Natural killer cell (primary cell): ENCODE results near the gene RAB31. TPM values are rescaled to one million over a fixed set of nuclear protein-coding genes. Genes with fewer than 3 reads are reported as not detected.

Experiments
- ATAC-seq, 3 donors: fragments of 150-1000 bp in 2 of 3; fragments of 200-7000 bp in 1 of 3; cut with Tn5 transposase; 1 replicate in 1 of 3; 2 replicates in 2 of 3; pipeline ENCODE4 v1.10.0; 2021; ENCODE audit warnings: mild to moderate bottlenecking in 2 of 3, moderate library complexity in 2 of 3
- DNase-seq, 2 donors: peaks; one replicate each; pipeline versions ENCODE4 v3.0.0 to v3.0.0-alpha.2; 2013 to 2021; ENCODE audit warnings: mixed read lengths in 1 of 2
- H3K27ac ChIP-seq: one replicate; pipeline ENCODE4 v1.5.1; 2013; ENCODE audit warnings: mild to moderate bottlenecking, low read length
- H3K27me3 ChIP-seq: one replicate; pipeline ENCODE4 v1.6.1; 2013; ENCODE audit warnings: low read length; ENCODE audit not compliant: control insufficient read depth, insufficient read depth
- H3K36me3 ChIP-seq: one replicate; pipeline ENCODE4 v1.6.1; 2013; ENCODE audit warnings: low read length; ENCODE audit not compliant: control insufficient read depth, insufficient read depth
- H3K4me1 ChIP-seq: one replicate; pipeline ENCODE4 v1.6.1; 2013; ENCODE audit warnings: low read length; ENCODE audit not compliant: control insufficient read depth, insufficient read depth
- H3K4me3 ChIP-seq: one replicate; pipeline ENCODE4 v1.5.1; 2013; ENCODE audit warnings: low read length
- H3K9me3 ChIP-seq: one replicate; pipeline ENCODE4 v1.6.1; 2013; ENCODE audit warnings: low read length; ENCODE audit not compliant: control insufficient read depth, insufficient read depth
- H3K27ac Mint-ChIP-seq, 2 donors: one replicate each; pipeline ENCODE4 v1.8.0; 2022; ENCODE audit warnings: mild to moderate bottlenecking in 2 of 2, mixed read lengths in 2 of 2, moderate library complexity in 1 of 2
- H3K27me3 Mint-ChIP-seq, 2 donors: one replicate each; pipeline ENCODE4 v1.8.0; 2022; ENCODE audit warnings: low read depth in 2 of 2, mixed read lengths in 2 of 2
- H3K36me3 Mint-ChIP-seq: one replicate; pipeline ENCODE4 v1.8.0; 2022; ENCODE audit warnings: mixed read lengths
- H3K4me1 Mint-ChIP-seq, 2 donors: one replicate each; pipeline ENCODE4 v1.8.0; 2022; ENCODE audit warnings: mixed read lengths in 2 of 2
- H3K4me3 Mint-ChIP-seq: one replicate; pipeline ENCODE4 v1.8.0; 2022; ENCODE audit warnings: mild to moderate bottlenecking, moderate library complexity, mixed read lengths
- H3K9me3 Mint-ChIP-seq, 2 donors: one replicate each; pipeline ENCODE4 v1.8.0; 2022; ENCODE audit warnings: mixed read lengths in 2 of 2
- WGBS: methylation state at CpG from one replicate; pipeline ENCODE4 v1.1.7; 2013; ENCODE audit warnings: missing lambda C conversion rate; ENCODE audit not compliant: insufficient coverage; 5-methylcytosine and 5-hydroxymethylcytosine counted together
- intact Hi-C: fragments of 100-400 bp; cut with micrococcal nuclease; formaldehyde crosslinking; loops from one replicate; pipeline ENCODE4 v1.14.2; 2022
- total RNA-seq, 4 donors: library from RNA; stranded (reverse); fragments of 120-200 nt in 1 of 4; gene quantifications; one replicate each; pipeline versions ENCODE4 v1.2.3 to v1.2.4, GENCODE V29; 2013 to 2022
- TF ChIP-seq, protein P1 (sequence below): fragments of 200-600 bp; IDR thresholded peaks from one replicate; pipeline ENCODE4 v1.8.0; 2022; ENCODE audit warnings: antibody characterized with exemption

RAB31 gene
- total RNA-seq, 3 donors from 2014 or later (not counting 1 experiment from before 2014, with no cell fraction given): 5.3 to 26.1 (median 9.9) TPM

DNA sequence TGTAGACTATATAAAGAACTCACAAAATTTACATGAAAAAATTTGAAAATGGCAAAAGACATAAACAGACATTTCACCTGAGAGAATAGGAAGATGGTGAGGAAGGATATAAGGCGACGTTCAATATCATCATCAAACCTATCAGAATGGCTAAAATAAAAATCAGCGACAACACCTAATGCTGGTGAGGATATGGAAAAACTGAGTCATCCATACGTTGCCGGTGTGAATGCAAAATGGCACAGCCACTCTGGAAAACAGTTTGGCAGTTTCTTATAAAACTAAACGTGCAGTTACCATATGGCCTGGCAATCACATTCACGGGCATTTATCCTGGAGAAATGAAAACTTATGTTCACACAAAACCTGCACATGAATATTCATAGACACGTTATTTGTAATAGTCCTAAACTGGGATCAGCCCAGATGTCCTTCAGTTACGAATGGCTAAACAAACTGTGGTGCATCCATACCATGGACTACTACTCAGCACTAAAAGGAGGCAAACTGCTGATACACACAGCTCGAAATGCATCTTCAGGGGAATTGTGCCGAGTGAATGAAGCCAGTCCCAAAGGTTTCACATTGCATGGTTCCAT, 114.6 kb downstream of the RAB31 start:
- no peaks in the 10 kb centered on the region for H3K36me3 Mint-ChIP-seq
- intact Hi-C loops: no loop called here
- ATAC-seq (no peak), DNase-seq (no peak)
- H3K27me3 Mint-ChIP-seq: peaks cover 0 to 4% of the 10 kb centered on the region in 2 donors
- Histone ChIP-seq H3K27me3 (no peaks in the 10 kb centered on the region), H3K9me3 (no peaks in the 10 kb centered on the region), H3K4me1 (peaks cover 5% of the 10 kb centered on the region), H3K27ac (no peak overlapping the region), H3K4me3 (no peak overlapping the region), H3K36me3 (no peaks in the 10 kb centered on the region)
- H3K27ac Mint-ChIP-seq: no peak overlapping the region
- H3K4me3 Mint-ChIP-seq: no peak overlapping the region
- 88% methylated on average over 10 of the region's 11 CpGs for WGBS
- peaks cover 2% of the 10 kb centered on the region in 2 donors for H3K9me3 Mint-ChIP-seq
- TF ChIP-seq, protein P1, sequence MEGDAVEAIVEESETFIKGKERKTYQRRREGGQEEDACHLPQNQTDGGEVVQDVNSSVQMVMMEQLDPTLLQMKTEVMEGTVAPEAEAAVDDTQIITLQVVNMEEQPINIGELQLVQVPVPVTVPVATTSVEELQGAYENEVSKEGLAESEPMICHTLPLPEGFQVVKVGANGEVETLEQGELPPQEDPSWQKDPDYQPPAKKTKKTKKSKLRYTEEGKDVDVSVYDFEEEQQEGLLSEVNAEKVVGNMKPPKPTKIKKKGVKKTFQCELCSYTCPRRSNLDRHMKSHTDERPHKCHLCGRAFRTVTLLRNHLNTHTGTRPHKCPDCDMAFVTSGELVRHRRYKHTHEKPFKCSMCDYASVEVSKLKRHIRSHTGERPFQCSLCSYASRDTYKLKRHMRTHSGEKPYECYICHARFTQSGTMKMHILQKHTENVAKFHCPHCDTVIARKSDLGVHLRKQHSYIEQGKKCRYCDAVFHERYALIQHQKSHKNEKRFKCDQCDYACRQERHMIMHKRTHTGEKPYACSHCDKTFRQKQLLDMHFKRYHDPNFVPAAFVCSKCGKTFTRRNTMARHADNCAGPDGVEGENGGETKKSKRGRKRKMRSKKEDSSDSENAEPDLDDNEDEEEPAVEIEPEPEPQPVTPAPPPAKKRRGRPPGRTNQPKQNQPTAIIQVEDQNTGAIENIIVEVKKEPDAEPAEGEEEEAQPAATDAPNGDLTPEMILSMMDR: no peak
- peaks cover 0 to 1% of the 10 kb centered on the region in 2 donors for H3K4me1 Mint-ChIP-seq

DNA sequence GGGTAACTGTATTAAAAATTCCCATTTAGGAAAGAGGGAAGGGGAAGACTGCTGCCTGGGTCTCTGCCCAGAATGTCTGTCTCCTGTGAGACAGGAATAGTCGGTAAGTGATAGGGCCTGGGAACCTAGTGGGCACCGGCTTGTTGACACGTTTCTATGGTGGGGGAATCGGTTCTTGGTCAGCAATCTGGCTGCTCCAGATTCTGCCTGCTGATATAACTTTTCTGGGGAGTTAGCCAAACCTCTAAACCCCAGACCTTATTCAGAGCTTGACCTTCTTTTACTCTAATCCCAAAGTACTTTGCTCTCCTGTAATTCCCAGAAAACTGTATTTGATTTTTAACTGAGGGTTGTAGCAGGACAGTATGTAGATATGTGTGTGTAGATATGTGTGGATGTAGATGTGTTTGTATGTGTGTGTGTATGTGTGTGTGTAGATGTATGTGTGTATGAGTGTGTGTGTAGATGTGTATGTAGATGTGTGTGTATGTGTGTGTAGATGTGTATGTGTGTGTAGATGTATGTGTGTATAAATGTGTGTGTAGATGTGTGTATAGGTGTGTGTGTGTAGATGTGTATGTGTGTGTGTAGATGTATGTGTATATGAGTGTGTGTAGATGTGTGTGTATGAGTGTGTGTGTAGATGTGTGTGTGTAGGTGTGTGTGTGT, 115.8 kb downstream of the RAB31 start:
- intact Hi-C loops: no loop called here
- Mint-ChIP-seq H3K4me1 (peaks cover 0 to 4% of the 10 kb centered on the region in 2 donors), H3K27ac (no peak overlapping the region), H3K4me3 (no peak overlapping the region), H3K27me3 (peaks cover 0 to 7% of the 10 kb centered on the region in 2 donors), H3K9me3 (no peaks in the 10 kb centered on the region), H3K36me3 (no peaks in the 10 kb centered on the region)
- WGBS: 78% methylated on average over 4 of the region's 4 CpGs
- Histone ChIP-seq H3K36me3 (no peaks in the 10 kb centered on the region), H3K4me1 (peaks cover 5% of the 10 kb centered on the region), H3K27ac (no peak overlapping the region), H3K9me3 (no peaks in the 10 kb centered on the region), H3K4me3 (no peak overlapping the region), H3K27me3 (no peaks in the 10 kb centered on the region)
- no peak for DNase-seq
- TF ChIP-seq, protein P1: no peak
- ATAC-seq: no peak

DNA sequence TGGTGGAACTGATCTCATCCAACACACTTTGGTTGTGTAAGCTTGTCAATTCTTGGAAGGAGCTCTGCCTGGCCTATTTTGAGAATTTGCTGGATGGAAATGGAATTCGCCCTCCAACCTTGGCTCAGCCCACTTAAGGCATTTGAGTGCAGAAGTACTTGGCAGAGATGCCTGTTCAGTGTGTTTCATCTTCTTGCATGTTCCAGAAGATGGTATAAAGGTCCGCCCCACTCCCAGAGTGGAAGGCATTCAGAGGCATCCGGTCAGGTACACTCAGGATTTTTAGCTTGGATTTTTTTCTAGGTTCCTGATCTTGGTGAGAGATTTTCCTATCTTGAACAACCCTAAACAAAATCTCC, 116.4 kb downstream of the RAB31 start:
- H3K27me3 ChIP-seq: no peaks in the 10 kb centered on the region
- WGBS: 85% methylated on average over 2 of the region's 3 CpGs
- H3K4me3 ChIP-seq: no peak overlapping the region
- Mint-ChIP-seq H3K4me1 (peaks cover 0 to 4% of the 10 kb centered on the region in 2 donors), H3K27me3 (peaks cover 0 to 7% of the 10 kb centered on the region in 2 donors), H3K9me3 (no peaks in the 10 kb centered on the region), H3K36me3 (no peaks in the 10 kb centered on the region), H3K4me3 (no peak overlapping the region), H3K27ac (no peak overlapping the region)
- peaks cover 5% of the 10 kb centered on the region for H3K4me1 ChIP-seq
- intact Hi-C loops: no loop called here
- H3K9me3 ChIP-seq: no peaks in the 10 kb centered on the region
- TF ChIP-seq, protein P1: no peak
- no peaks in the 10 kb centered on the region for H3K36me3 ChIP-seq
- DNase-seq (no peak), ATAC-seq (no peak)
- H3K27ac ChIP-seq: no peak overlapping the region
